Stimulated activated naive CD8-positive, alpha-beta T cell treated with anti-CD3 and anti-CD28 coated beads, Interleukin-15, Interleukin-2, amounts not matched to agents 100 ng/mL and 50 ng/mL, for 24 hours (primary cell): ENCODE data around the gene MAML2.

Experiments
- H3K27ac Mint-ChIP-seq: one replicate; pipeline ENCODE4 v1.8.0; 2021; ENCODE audit warnings: mild to moderate bottlenecking, mixed read lengths
- H3K27me3 Mint-ChIP-seq: one replicate; pipeline ENCODE4 v1.8.0; 2021; ENCODE audit warnings: mixed read lengths
- H3K36me3 Mint-ChIP-seq: one replicate; pipeline ENCODE4 v1.8.0; 2021; ENCODE audit warnings: low read depth, mixed read lengths
- H3K4me1 Mint-ChIP-seq: one replicate; pipeline ENCODE4 v1.8.0; 2021; ENCODE audit warnings: low read depth, mixed read lengths
- H3K4me3 Mint-ChIP-seq: one replicate; pipeline ENCODE4 v1.8.0; 2021; ENCODE audit warnings: mild to moderate bottlenecking, mixed read lengths
- H3K9me3 Mint-ChIP-seq: one replicate; pipeline ENCODE4 v1.8.0; 2021; ENCODE audit warnings: mixed read lengths

Gene MAML2

DNA sequence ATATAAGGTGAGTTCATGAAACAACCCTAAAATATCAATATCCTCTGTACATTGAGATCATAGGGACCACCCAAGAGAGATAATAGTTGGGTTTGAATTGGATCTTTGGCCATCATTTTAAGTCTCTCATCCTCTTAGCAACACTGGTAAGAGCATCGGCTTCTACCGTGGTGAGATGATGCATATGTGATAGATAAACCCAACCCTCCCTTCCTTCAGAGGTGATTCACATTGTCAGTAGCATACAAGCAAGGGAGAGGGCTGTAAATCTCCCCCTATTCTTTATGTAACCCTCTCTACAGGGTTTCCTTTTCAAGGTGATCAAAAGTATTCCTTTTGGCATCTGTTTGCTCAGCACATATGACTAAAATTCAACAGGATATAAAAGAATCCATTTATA lies 316.7 kb downstream of the MAML2 start:
- Mint-ChIP-seq H3K4me3 (no peak overlapping the region), H3K36me3 (peaks cover 23% of the 10 kb centered on the region), H3K9me3 (no peaks in the 10 kb centered on the region), H3K27ac (no peak overlapping the region), H3K27me3 (no peaks in the 10 kb centered on the region), H3K4me1 (peaks cover 46% of the 10 kb centered on the region)

DNA sequence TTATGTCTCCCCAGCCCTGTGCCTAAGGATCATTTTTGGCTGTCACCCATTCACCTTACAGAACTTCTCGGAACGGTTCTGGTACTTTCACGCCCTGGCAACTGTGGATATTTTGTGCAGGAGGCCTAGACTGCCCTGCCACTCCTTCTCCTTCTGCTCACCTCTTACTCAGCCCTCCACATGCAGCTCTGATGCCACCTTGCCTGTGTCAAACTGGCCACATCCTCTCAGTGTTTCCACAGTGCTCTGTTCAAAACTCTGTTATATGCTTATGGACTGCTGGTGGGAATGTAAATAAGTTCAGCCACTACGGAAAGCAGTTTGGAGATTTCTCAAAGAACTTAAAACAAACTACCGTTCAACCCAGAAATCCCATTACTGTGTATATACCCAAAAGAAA lies 318.3 kb downstream of the MAML2 start:
- Mint-ChIP-seq H3K27me3 (no peaks in the 10 kb centered on the region), H3K4me1 (peaks cover 60% of the 10 kb centered on the region), H3K36me3 (peaks cover 14% of the 10 kb centered on the region), H3K4me3 (no peak overlapping the region), H3K9me3 (no peaks in the 10 kb centered on the region), H3K27ac (peak overlapping the region; percentile 5)

GRCh38 chr11:96023275-96023674 lies 319.7 kb downstream of the MAML2 start:
- H3K27ac Mint-ChIP-seq = no peak overlapping the region
- H3K9me3 Mint-ChIP-seq = no peaks in the 10 kb centered on the region
- peaks cover 50% of the 10 kb centered on the region for H3K4me1 Mint-ChIP-seq
- no peaks in the 10 kb centered on the region for H3K27me3 Mint-ChIP-seq
- H3K36me3 Mint-ChIP-seq = peaks cover 13% of the 10 kb centered on the region
- H3K4me3 Mint-ChIP-seq = no peak overlapping the region

DNA sequence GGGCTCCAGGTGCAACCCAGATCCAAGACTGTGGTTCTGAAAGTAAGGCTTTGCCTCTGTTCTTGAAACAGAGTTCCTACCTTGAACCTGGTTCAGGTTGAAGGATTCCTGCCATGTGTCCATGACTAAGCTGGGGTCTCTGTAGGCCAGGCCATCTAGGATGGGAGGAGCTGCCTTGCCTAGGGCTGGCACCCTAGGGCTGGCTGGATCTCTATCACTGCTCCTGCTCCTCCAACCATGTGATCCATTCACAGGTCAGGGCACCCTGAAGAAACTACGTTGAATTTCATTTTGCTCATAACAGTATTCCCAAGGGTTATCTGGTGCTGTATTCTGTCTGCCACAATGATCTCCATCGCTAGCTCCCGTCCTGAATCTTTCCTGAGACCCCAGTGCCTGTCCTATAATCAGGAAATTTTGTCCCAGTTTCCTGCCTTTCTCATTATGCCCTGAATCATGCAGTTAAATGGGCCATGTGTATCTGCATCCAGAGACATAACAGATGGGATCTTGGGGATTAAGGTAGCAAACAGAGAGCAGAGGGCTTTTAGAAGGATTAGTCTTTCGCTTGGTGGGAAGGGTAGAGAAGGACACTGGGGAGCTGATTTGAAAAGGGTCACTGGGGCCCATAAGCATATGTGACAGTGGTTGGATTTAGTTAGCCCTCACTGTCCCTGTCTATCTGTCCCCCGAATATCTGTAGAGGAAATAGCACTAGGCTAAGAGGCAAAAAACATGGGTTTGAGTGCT lies 320.9 kb downstream of the MAML2 start:
- Mint-ChIP-seq H3K27me3 (no peaks in the 10 kb centered on the region), H3K4me3 (no peak overlapping the region), H3K9me3 (no peaks in the 10 kb centered on the region), H3K4me1 (peaks cover 50% of the 10 kb centered on the region), H3K27ac (no peak overlapping the region), H3K36me3 (peaks cover 10% of the 10 kb centered on the region)

DNA sequence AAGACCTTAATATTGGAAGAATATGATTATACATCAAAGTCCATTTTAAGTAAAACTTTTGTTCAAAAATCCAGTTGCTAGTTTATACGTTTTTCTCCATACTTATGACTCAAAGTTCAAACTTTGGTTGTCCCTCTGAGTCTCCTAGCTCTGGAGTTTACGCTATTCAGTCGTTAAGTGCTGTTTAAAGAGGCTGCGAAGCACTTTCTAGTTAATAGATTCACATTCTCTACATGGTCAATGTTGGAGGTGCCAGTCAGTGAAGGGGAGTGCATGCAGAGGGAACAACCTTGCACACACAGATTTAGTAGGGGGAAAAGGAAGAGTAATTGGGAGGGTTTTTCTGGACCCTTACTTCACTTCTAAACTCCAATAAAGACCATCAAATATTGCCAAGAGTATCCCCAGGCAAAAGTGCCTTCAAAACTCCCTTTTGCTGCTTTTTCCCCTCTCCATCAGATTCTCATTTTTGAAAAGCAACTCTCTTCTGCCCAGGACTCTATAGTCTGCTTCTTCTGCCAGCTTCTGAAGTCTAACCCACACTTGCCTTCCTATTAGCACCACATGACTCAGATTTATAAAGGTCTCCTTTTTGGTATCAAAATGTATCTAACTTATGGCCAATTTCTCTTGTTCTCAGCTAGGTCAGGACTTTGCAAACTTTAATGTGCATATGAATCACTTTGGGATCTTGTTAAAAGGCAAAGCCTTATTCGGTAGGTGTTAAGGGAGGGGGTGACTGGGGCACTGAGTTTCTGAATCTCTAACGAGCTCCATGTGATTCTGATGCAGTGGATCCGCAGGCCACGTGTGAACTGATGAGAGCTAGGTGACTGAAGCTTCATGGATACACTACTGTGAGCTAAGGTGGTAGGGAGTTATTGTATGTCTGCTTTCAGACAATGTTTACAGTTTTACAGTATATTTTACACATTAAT lies 322.9 kb downstream of the MAML2 start:
- no peaks in the 10 kb centered on the region for H3K9me3 Mint-ChIP-seq
- peaks cover 10% of the 10 kb centered on the region for H3K36me3 Mint-ChIP-seq
- peaks cover 56% of the 10 kb centered on the region for H3K4me1 Mint-ChIP-seq
- no peak overlapping the region for H3K4me3 Mint-ChIP-seq
- no peaks in the 10 kb centered on the region for H3K27me3 Mint-ChIP-seq
- H3K27ac Mint-ChIP-seq = peak overlapping the region; percentile 29

- H3K36me3 Mint-ChIP-seq = peaks cover 10% of the 10 kb centered on the region
- no peak overlapping the region for H3K4me3 Mint-ChIP-seq
- H3K27me3 Mint-ChIP-seq = no peaks in the 10 kb centered on the region
- peaks cover 56% of the 10 kb centered on the region for H3K4me1 Mint-ChIP-seq
- no peak overlapping the region for H3K27ac Mint-ChIP-seq
- no peaks in the 10 kb centered on the region for H3K9me3 Mint-ChIP-seq
These were observed 323.7 kb downstream of the MAML2 start for GRCh38 chr11:96019281-96019680.

DNA sequence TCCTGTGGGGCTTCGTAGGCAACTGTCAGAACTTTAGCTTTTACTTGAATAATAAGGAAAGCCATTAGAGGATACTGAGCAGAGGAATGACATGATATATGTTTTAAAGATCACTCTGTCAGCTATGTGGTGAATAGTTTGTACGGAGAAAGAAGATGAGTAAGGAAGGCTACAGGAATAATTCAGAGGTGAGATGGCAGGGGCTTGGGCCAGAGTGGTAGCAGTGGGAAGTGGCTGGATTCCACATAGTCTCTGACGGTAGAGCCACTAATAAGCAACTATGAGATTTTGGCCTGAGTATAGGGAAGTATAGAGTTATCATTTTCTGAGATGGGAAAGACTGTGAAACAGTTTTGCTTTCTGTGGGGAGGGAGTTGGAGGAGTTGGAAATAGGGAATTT lies 325.1 kb downstream of the MAML2 start:
- Mint-ChIP-seq H3K4me3 (no peak overlapping the region), H3K27me3 (no peaks in the 10 kb centered on the region), H3K27ac (no peak overlapping the region), H3K36me3 (peaks cover 8% of the 10 kb centered on the region), H3K9me3 (no peaks in the 10 kb centered on the region), H3K4me1 (peaks cover 61% of the 10 kb centered on the region)

- Mint-ChIP-seq H3K4me1 (peaks cover 62% of the 10 kb centered on the region), H3K9me3 (no peaks in the 10 kb centered on the region), H3K27me3 (no peaks in the 10 kb centered on the region), H3K36me3 (no peaks in the 10 kb centered on the region), H3K27ac (no peak overlapping the region), H3K4me3 (no peak overlapping the region)
These were observed 326.0 kb downstream of the MAML2 start for GRCh38 chr11:96016978-96017502.

DNA sequence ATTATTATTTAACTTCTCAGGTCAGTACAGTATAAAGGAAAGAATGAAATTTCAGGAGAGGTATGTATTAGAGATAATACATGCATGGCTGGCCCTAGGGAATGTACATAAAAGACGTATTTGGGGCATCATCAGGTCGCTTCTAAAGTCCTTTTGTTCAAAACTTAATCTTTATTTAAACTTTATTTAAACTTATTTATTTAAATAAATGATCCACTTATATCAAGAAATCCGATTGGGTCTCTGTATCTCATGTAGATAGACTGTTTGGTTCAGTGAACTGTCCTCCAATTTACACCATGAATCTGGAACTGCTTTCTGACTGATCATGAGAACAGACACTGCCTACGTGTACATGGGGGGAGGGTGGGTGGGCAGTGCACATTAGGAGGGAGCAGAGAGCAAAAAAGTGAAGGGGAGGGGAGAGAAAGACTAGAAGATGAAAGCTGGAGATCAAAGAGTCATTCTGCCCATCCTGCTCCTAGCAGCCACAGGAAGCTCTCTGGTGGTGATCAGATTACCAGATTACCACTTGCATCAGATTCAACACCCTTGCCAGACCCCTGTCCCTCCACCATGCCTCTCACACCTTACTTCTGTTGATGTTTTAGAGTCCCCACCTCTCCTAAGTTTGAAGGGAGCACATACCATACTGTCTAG lies 327.0 kb downstream of the MAML2 start:
- no peaks in the 10 kb centered on the region for H3K9me3 Mint-ChIP-seq
- no peaks in the 10 kb centered on the region for H3K36me3 Mint-ChIP-seq
- peaks cover 71% of the 10 kb centered on the region for H3K4me1 Mint-ChIP-seq
- H3K4me3 Mint-ChIP-seq = peak overlapping the region; percentile 15
- H3K27me3 Mint-ChIP-seq = no peaks in the 10 kb centered on the region
- H3K27ac Mint-ChIP-seq = peak overlapping the region; percentile 88

- peak overlapping the region; percentile 96 for H3K27ac Mint-ChIP-seq
- H3K27me3 Mint-ChIP-seq = no peaks in the 10 kb centered on the region
- H3K36me3 Mint-ChIP-seq = no peaks in the 10 kb centered on the region
- H3K4me1 Mint-ChIP-seq = peaks cover 62% of the 10 kb centered on the region
- H3K4me3 Mint-ChIP-seq = peak overlapping the region; percentile 67
- H3K9me3 Mint-ChIP-seq = no peaks in the 10 kb centered on the region
These were observed 328.8 kb downstream of the MAML2 start for GRCh38 chr11:96014217-96014616.

GRCh38 chr11:96013461-96014213 lies 329.4 kb downstream of the MAML2 start:
- H3K27ac Mint-ChIP-seq = peak overlapping the region; percentile 96
- no peaks in the 10 kb centered on the region for H3K36me3 Mint-ChIP-seq
- H3K27me3 Mint-ChIP-seq = no peaks in the 10 kb centered on the region
- no peaks in the 10 kb centered on the region for H3K9me3 Mint-ChIP-seq
- H3K4me1 Mint-ChIP-seq = peaks cover 65% of the 10 kb centered on the region
- peak overlapping the region; percentile 67 for H3K4me3 Mint-ChIP-seq

- peak overlapping the region; percentile 86 for H3K27ac Mint-ChIP-seq
- H3K4me1 Mint-ChIP-seq = peaks cover 67% of the 10 kb centered on the region
- H3K4me3 Mint-ChIP-seq = peak overlapping the region; percentile 52
- no peaks in the 10 kb centered on the region for H3K36me3 Mint-ChIP-seq
- no peaks in the 10 kb centered on the region for H3K9me3 Mint-ChIP-seq
- no peaks in the 10 kb centered on the region for H3K27me3 Mint-ChIP-seq
These were observed 330.7 kb downstream of the MAML2 start for GRCh38 chr11:96012086-96012824.

GRCh38 chr11:96010683-96011082 lies 332.3 kb downstream of the MAML2 start:
- Mint-ChIP-seq H3K9me3 (no peaks in the 10 kb centered on the region), H3K4me3 (no peak overlapping the region), H3K27ac (peak overlapping the region; percentile 28), H3K36me3 (no peaks in the 10 kb centered on the region), H3K4me1 (peaks cover 57% of the 10 kb centered on the region), H3K27me3 (no peaks in the 10 kb centered on the region)
